Measurements from ENCODE around the gene NCF4.
A peak's percentile ranks its signal among the peaks of the same experiment; 100 is the strongest.

The NCF4 gene

GRCh38 chr22:36822581-36822980, 38.2 kb upstream of the NCF4 start (continued):
- TF ChIP-seq ATF2 (tag by site-specific recombination; IDR thresholded peaks at IDR 0.05; ENCODE audit: low read depth) (no peak), KLF9 (tag by site-specific recombination; IDR thresholded peaks at IDR 0.05; ENCODE audit: low read depth) (no peak), ZNF404 (tag by site-specific recombination; IDR thresholded peaks at IDR 0.05) (no peak), HOXD13 (CRISPR knock-in tag; IDR thresholded peaks at IDR 0.05; ENCODE audit: borderline replicate concordance) (no peak)

GRCh38 chr22:36823186-36823839, 37.5 kb upstream of the NCF4 start:
- Histone ChIP-seq H3K27ac (ENCODE audit: extremely low read depth, low read depth, low read length) (no peak overlapping the region), H3K36me3 (ENCODE audit: control insufficient read depth in 2 of 2, insufficient read depth in 1 of 2, low read length in 2 of 2) (no peaks in the 10 kb centered on the region), H3K4me3 (ENCODE audit: low read depth, low read length) (no peak overlapping the region), H3K4me1 (ENCODE audit: control insufficient read depth, insufficient read depth, low read length) (no peaks in the 10 kb centered on the region), H3K9me3 (ENCODE audit: control insufficient read depth, insufficient read depth, low read depth, low read length) (no peaks in the 10 kb centered on the region)
- CTCF ChIA-PET: interaction anchor here (0.9 to 1.8 kb wide), 3 partner anchors 30 to 376 kb away, joined by 3 to 7 read pairs (median 5); no protein-coding TSS in a partner anchor
- POLR2A ChIA-PET: no interaction called here
- TF ChIP-seq ZNF76 (tag by site-specific recombination; IDR thresholded peaks at IDR 0.05; ENCODE audit: borderline replicate concordance, low read depth) (no peak), ZBTB20 (tag by site-specific recombination; IDR thresholded peaks at IDR 0.05) (peak; percentile 41; the same call in 1 of the 2 replicates), KLF1 (tag by site-specific recombination; IDR thresholded peaks at IDR 0.05) (no peak), GLI2 (tag by site-specific recombination; IDR thresholded peaks at IDR 0.05; ENCODE audit: borderline replicate concordance, low read depth) (no peak), ZNF114 (tag by site-specific recombination; IDR thresholded peaks at IDR 0.05) (no peak)

- H3K4me3 ChIP-seq (ENCODE audit: low read depth, low read length): no peak overlapping the region
- no peaks in the 10 kb centered on the region for H3K9me3 ChIP-seq (ENCODE audit: control insufficient read depth, insufficient read depth, low read depth, low read length)
- ChIA-PET CTCF (interaction anchor here (0.6 kb wide), 1 partner anchor 280 kb away, joined by 3 read pairs; no protein-coding TSS in a partner anchor), POLR2A (no interaction called here)
- H3K36me3 ChIP-seq (ENCODE audit: control insufficient read depth in 2 of 2, insufficient read depth in 1 of 2, low read length in 2 of 2): no peaks in the 10 kb centered on the region
- H3K27ac ChIP-seq (ENCODE audit: extremely low read depth, low read depth, low read length): no peak overlapping the region
- no peaks in the 10 kb centered on the region for H3K4me1 ChIP-seq (ENCODE audit: control insufficient read depth, insufficient read depth, low read length)
- TF ChIP-seq SALL2 (tag by site-specific recombination; IDR thresholded peaks at IDR 0.05; ENCODE audit: borderline replicate concordance): 0 out of 2 replicates have a peak, but pooled peaks have one; percentile 55
- 0 out of 2 replicates have a peak, but pooled peaks have one; percentile 15 for TF ChIP-seq ZNF398 (tag by site-specific recombination; IDR thresholded peaks at IDR 0.05)
- TF ChIP-seq ZNF311 (tag by site-specific recombination; IDR thresholded peaks at IDR 0.05; ENCODE audit: borderline replicate concordance): 0 out of 2 replicates have a peak, but pooled peaks have one; percentile 55
- no peak for TF ChIP-seq ZNF768 (tag by site-specific recombination; IDR thresholded peaks at IDR 0.05)
- TF ChIP-seq BCL6B (tag by site-specific recombination; IDR thresholded peaks at IDR 0.05): peak; percentile 18; the same call in 1 of the 2 replicates
- no peak for TF ChIP-seq ZNF132 (tag by site-specific recombination; IDR thresholded peaks at IDR 0.05; ENCODE audit: borderline replicate concordance)
- TF ChIP-seq ZSCAN4 (tag by site-specific recombination; IDR thresholded peaks at IDR 0.05): 0 out of 2 replicates have a peak, but pooled peaks have one; percentile 15
- TF ChIP-seq ZBTB26 (tag by site-specific recombination; optimal IDR thresholded peaks at IDR 0.05): peak; percentile 7
- 0 out of 2 replicates have a peak, but pooled peaks have one; percentile 29 for TF ChIP-seq ZNF521 (tag by site-specific recombination; IDR thresholded peaks at IDR 0.05)
- TF ChIP-seq ZNF248 (tag by site-specific recombination; IDR thresholded peaks at IDR 0.05): 0 out of 2 replicates have a peak, but pooled peaks have one; percentile 67
- peak; percentile 72; the same call in 1 of the 2 replicates for TF ChIP-seq ZNF571 (tag by site-specific recombination; IDR thresholded peaks at IDR 0.05)
- no peak for TF ChIP-seq ZNF785 (tag by site-specific recombination; IDR thresholded peaks at IDR 0.05)
- peak; percentile 67; the same call in 1 of the 2 replicates for TF ChIP-seq ZNF148 (tag by site-specific recombination; IDR thresholded peaks at IDR 0.05; ENCODE audit: borderline replicate concordance)
These were observed 36.2 kb upstream of the NCF4 start for GRCh38 chr22:36824655-36825054.

Data from HEK293 (cell line).